ENCODE data around the gene MIA. TPM values are rescaled to one million over a fixed set of nuclear protein-coding genes. Genes with fewer than 3 reads are reported as not detected.

MIA gene
- total RNA-seq, 1 donor from 2014 or later: 1.2 TPM

DNA sequence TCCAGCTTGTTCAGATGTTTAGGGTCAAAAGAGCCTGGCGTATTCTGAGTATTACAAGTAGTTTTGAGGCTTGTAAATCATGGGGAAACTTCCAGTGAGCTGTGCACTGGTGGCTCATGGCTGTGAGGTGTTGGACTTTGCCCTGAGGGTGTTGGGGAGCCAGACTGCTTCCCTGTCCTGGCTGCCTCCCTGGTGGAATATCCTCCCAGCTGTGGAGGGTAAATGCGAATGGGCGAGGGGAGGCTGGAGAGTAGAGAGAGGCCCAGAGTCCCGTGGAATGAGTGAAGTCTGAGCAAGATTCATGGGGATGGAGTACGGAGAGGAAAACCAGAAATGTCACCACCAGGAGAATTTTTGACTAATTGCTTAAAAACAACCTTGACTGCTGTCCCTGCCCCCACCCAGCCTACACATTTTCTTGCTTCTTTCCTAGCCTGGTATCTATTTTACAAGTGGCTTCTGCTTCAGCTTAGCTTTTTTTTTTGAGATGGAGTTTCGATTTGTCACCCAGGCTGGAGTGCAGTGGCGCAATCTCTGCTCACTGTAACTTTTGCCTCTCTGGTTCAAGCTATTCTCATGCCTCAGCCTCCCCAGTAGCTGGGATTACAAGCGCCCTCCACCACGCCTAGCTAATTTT is 20.6 kb upstream of the MIA start:
- Mint-ChIP-seq H3K27me3 (ENCODE audit: low read depth) (no peaks in the 10 kb centered on the region), H3K4me3 (peak overlapping the region; percentile 51), H3K36me3 (peaks cover 25% of the 10 kb centered on the region), H3K27ac (peak overlapping the region; percentile 96), H3K4me1 (peaks cover 39% of the 10 kb centered on the region), H3K9me3 (no peaks in the 10 kb centered on the region)
- no peak for DNase-seq (ENCODE audit: low spot score in 2 of 2, unreplicated experiment in 2 of 2)
- TF ChIP-seq, protein P1, sequence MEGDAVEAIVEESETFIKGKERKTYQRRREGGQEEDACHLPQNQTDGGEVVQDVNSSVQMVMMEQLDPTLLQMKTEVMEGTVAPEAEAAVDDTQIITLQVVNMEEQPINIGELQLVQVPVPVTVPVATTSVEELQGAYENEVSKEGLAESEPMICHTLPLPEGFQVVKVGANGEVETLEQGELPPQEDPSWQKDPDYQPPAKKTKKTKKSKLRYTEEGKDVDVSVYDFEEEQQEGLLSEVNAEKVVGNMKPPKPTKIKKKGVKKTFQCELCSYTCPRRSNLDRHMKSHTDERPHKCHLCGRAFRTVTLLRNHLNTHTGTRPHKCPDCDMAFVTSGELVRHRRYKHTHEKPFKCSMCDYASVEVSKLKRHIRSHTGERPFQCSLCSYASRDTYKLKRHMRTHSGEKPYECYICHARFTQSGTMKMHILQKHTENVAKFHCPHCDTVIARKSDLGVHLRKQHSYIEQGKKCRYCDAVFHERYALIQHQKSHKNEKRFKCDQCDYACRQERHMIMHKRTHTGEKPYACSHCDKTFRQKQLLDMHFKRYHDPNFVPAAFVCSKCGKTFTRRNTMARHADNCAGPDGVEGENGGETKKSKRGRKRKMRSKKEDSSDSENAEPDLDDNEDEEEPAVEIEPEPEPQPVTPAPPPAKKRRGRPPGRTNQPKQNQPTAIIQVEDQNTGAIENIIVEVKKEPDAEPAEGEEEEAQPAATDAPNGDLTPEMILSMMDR (IDR thresholded peaks at IDR 0.05; ENCODE audit: unreplicated experiment): no peak

DNA sequence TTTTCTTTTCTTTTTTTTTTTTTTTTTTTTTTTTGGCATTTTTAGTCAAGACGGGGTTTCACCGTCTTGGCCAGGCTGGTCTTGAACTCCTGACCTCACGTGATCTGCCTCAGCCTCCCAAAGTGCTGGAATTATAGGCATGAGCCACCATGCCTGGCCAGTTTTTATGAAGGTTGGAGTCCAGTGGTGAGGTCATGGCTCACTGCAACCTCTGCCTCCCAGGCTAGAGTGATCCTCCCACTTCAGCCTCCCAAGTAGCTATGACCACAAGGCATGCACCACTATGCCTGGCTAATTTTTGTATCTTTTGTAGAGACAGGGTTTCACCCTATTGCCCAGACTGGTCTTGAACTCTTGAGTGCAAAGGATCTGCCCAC is 20.1 kb upstream of the MIA start:
- Mint-ChIP-seq H3K27ac (no peak overlapping the region), H3K36me3 (peaks cover 28% of the 10 kb centered on the region), H3K27me3 (ENCODE audit: low read depth) (no peaks in the 10 kb centered on the region), H3K9me3 (no peaks in the 10 kb centered on the region), H3K4me3 (no peak overlapping the region), H3K4me1 (peaks cover 34% of the 10 kb centered on the region)
- TF ChIP-seq, protein P1 (IDR thresholded peaks at IDR 0.05; ENCODE audit: unreplicated experiment): no peak
- DNase-seq (ENCODE audit: low spot score in 2 of 2, unreplicated experiment in 2 of 2): no peak

DNA sequence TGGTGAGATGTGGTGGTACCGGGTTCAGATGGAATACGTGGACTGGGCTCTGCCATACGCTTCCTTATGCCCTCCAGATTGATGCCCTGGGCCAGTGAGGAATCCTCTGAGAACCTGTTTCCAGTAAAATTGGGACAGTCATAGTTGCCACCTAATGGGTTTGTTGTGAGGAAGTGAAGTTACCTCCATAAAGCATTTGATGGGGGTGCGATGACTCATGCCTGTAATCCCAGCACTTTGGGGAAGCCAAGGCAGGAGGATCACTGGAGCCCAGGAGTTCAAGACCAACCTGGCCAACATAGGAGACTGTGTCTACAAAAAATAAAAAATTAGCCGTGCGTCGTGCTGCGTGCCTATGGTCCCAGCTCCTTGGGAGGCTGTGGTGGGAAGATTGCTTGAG is 19.5 kb upstream of the MIA start:
- no peak for DNase-seq (ENCODE audit: low spot score in 2 of 2, unreplicated experiment in 2 of 2)
- H3K4me3 Mint-ChIP-seq: no peak overlapping the region
- peaks cover 31% of the 10 kb centered on the region for H3K4me1 Mint-ChIP-seq
- H3K36me3 Mint-ChIP-seq: peaks cover 34% of the 10 kb centered on the region
- TF ChIP-seq, protein P1 (IDR thresholded peaks at IDR 0.05; ENCODE audit: unreplicated experiment): no peak
- no peak overlapping the region for H3K27ac Mint-ChIP-seq
- no peaks in the 10 kb centered on the region for H3K27me3 Mint-ChIP-seq (ENCODE audit: low read depth)
- H3K9me3 Mint-ChIP-seq: no peaks in the 10 kb centered on the region

DNA sequence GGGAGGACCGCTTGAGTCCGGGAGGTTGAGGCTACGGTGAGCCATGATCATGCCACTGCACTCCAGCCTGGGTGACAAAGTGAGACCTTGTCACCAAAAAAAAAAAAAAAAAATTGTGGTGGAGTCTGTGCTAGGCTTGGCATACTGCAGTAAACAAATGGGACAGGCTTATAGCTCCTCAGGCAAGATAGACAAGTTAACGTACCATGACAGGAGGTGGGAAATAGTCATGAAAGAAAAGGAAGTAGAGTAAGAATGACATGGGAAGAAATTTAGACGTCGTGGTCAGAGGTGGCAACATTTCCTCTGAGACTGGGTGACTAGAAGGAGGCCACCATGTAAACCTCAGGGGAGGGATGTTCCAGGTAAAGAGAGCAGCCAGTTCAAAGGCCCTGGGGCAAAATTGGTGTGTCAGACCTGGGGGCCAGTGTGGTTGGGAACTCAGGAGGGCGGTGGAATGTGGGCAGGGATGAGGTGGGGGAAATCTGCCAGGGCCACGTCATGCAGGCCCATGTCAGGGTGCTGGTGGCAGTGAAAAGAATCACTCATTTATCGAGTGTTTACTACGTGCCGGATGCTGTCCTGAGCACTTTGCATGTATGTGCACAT is 18.7 kb upstream of the MIA start:
- H3K36me3 Mint-ChIP-seq: peaks cover 38% of the 10 kb centered on the region
- no peaks in the 10 kb centered on the region for H3K27me3 Mint-ChIP-seq (ENCODE audit: low read depth)
- no peak overlapping the region for H3K4me3 Mint-ChIP-seq
- DNase-seq (ENCODE audit: low spot score in 2 of 2, unreplicated experiment in 2 of 2): no peak
- TF ChIP-seq, protein P1 (IDR thresholded peaks at IDR 0.05; ENCODE audit: unreplicated experiment): no peak
- peaks cover 26% of the 10 kb centered on the region for H3K4me1 Mint-ChIP-seq
- no peaks in the 10 kb centered on the region for H3K9me3 Mint-ChIP-seq
- no peak overlapping the region for H3K27ac Mint-ChIP-seq

DNA sequence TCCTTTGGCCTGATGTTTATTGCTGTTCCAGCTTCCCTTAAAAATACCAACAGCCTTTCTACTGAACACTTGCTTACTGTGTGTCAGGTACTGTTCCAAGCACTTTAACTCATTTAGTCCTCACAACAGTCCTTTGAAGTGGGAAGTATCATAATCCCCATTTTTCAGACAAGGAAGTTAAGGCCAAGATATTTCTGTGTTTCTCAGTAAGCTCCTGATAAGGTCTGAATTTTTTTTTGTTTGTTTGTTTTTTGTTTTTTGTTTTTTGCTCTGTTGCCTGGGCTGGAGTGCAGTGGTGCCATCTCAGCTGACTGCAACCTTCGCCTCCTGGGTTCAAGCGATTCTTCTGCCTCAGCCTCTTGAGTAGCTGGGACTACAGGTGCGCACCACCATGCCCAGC is 16.8 kb upstream of the MIA start:
- no peak for DNase-seq (ENCODE audit: low spot score in 2 of 2, unreplicated experiment in 2 of 2)
- Mint-ChIP-seq H3K27ac (no peak overlapping the region), H3K4me3 (no peak overlapping the region), H3K4me1 (peaks cover 12% of the 10 kb centered on the region), H3K9me3 (no peaks in the 10 kb centered on the region), H3K36me3 (peaks cover 51% of the 10 kb centered on the region), H3K27me3 (ENCODE audit: low read depth) (no peaks in the 10 kb centered on the region)
- TF ChIP-seq, protein P1 (IDR thresholded peaks at IDR 0.05; ENCODE audit: unreplicated experiment): no peak

Data from mesothelial cell of epicardium (in vitro differentiated cells).